ENCODE results near the gene EPHA8. TPM values are rescaled to one million over a fixed set of nuclear protein-coding genes. Genes with fewer than 3 reads are reported as not detected.

Gene EPHA8
- total RNA-seq, 2 donors from 2014 or later: not detected

DNA sequence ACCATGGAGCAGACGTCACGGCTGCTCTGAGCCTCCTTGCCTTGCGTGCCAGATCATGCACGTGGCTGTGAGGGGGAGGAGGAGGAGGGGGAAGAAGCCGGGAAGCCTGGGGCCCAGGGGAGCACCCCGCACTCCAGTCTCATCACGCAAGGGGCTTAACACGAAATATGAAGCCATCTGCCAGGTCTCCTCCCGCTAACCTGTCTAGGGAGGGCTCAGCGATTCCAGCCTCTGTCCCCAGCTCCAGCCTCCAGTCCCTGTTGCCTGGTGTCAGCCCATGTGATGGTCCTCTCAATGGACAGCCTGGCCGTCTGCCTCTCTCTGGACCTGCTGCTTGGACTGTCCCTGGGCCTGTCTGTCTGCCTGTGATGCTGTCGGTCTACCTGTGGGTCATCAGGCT lies 50.7 kb downstream of the EPHA8 start:
- H3K27me3 ChIP-seq: no peaks in the 10 kb centered on the region
- no peak for DNase-seq (ENCODE audit: low spot score)
- H3K4me3 ChIP-seq: no peak overlapping the region
- no peak overlapping the region for H3K27ac ChIP-seq
- no peaks in the 10 kb centered on the region for H3K36me3 ChIP-seq
- TF ChIP-seq, protein P1, sequence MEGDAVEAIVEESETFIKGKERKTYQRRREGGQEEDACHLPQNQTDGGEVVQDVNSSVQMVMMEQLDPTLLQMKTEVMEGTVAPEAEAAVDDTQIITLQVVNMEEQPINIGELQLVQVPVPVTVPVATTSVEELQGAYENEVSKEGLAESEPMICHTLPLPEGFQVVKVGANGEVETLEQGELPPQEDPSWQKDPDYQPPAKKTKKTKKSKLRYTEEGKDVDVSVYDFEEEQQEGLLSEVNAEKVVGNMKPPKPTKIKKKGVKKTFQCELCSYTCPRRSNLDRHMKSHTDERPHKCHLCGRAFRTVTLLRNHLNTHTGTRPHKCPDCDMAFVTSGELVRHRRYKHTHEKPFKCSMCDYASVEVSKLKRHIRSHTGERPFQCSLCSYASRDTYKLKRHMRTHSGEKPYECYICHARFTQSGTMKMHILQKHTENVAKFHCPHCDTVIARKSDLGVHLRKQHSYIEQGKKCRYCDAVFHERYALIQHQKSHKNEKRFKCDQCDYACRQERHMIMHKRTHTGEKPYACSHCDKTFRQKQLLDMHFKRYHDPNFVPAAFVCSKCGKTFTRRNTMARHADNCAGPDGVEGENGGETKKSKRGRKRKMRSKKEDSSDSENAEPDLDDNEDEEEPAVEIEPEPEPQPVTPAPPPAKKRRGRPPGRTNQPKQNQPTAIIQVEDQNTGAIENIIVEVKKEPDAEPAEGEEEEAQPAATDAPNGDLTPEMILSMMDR (IDR thresholded peaks at IDR 0.05): no peak
- no peaks in the 10 kb centered on the region for H3K4me1 ChIP-seq
- H3K9me3 ChIP-seq: no peaks in the 10 kb centered on the region

DNA sequence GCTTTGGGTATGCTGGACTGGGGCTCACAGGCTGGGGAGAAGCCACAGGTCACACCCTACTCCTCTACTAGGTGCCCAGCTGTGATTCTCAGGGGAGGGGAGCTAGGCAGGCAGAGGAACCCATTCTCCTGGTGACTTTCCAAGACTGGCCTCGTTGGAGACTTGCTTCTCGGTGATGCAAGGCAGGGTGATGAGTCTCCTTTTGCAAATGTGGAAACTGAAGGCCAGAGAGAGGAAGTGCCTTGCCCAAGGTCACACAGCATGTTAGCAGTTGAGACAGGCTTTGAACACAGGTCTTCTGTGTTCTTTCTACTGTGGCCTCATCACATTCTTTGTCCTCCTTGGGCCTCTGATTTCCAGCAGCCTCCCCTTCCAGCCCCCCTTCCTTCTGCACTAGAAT lies 52.6 kb downstream of the EPHA8 start:
- Histone ChIP-seq H3K27me3 (peaks cover 0 to 7% of the 10 kb centered on the region in 2 donors), H3K9me3 (no peaks in the 10 kb centered on the region), H3K4me1 (no peaks in the 10 kb centered on the region), H3K36me3 (no peaks in the 10 kb centered on the region), H3K27ac (no peak overlapping the region), H3K4me3 (no peak overlapping the region)
- DNase-seq (ENCODE audit: low spot score): no peak
- TF ChIP-seq, protein P1 (IDR thresholded peaks at IDR 0.05): no peak

DNA sequence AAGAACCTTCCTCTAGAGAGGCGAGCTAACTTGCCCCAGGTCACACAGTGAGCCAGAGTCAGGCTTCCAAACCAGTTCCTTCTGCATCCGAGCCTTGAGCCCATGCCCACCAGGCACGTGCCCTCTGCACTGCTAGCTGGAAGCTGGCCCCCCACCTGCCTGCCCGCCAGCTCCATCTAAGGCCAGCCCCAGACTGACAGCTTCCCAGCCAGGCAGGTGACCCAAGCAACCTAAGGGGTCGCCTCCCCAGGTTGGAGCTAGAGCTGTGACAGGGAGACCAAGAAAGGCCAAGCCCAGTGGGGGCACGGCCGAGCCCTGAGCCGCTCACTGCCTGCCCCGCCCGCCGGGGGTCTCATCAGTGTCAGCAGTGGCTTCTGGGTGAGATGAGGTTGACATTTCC lies 53.3 kb downstream of the EPHA8 start:
- Histone ChIP-seq H3K36me3 (no peaks in the 10 kb centered on the region), H3K27me3 (peaks cover 0 to 7% of the 10 kb centered on the region in 2 donors), H3K9me3 (no peaks in the 10 kb centered on the region), H3K27ac (no peak overlapping the region), H3K4me3 (no peak overlapping the region), H3K4me1 (no peaks in the 10 kb centered on the region)
- no peak for DNase-seq (ENCODE audit: low spot score)
- TF ChIP-seq, protein P1 (IDR thresholded peaks at IDR 0.05): no peak

DNA sequence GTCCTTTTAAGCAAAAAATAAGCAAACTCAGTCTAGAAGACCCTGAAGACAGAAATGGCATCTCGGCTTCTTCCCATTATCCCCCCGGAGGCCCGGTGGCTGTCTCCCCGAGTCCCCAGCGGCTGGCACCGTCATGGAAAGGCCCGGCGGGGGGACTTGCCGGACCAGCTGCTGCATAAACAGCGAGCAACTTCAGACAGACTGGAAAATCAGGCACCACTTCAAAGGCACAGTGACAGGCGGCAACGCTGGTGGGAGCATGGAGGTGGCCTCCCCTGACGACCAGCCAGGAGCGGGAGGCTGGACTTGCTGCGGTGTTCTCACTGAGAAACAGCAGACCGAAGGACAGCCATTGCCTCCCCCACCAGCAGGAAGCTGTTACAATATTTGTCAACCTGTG lies 54.8 kb downstream of the EPHA8 start:
- no peaks in the 10 kb centered on the region for H3K4me1 ChIP-seq
- peaks cover 0 to 7% of the 10 kb centered on the region in 2 donors for H3K27me3 ChIP-seq
- TF ChIP-seq, protein P1 (IDR thresholded peaks at IDR 0.05): no peak
- no peaks in the 10 kb centered on the region for H3K36me3 ChIP-seq
- DNase-seq (ENCODE audit: low spot score): no peak
- no peak overlapping the region for H3K4me3 ChIP-seq
- H3K9me3 ChIP-seq: no peaks in the 10 kb centered on the region
- no peak overlapping the region for H3K27ac ChIP-seq

DNA sequence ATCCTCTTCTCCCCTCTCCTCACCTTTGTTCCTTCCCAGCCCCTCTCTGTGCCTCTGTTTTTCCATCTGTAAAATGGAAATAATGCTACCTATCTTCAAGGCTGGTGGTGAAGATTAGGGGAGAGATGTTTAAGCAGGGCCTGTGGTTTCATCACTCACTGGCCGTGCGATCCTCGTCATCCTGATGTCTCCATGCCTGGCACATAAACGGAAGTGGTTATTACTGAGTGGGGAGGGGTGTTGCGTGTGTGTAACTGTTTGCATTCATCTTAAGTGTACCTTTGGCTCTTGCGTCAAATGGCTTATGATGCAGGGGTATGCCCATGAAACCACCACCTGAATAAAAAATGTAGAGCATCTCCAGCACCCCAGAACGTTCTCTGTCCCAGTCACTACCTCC lies 56.0 kb downstream of the EPHA8 start:
- H3K36me3 ChIP-seq: no peaks in the 10 kb centered on the region
- H3K4me1 ChIP-seq: no peaks in the 10 kb centered on the region
- no peak overlapping the region for H3K4me3 ChIP-seq
- no peaks in the 10 kb centered on the region for H3K9me3 ChIP-seq
- no peak overlapping the region for H3K27ac ChIP-seq
- TF ChIP-seq, protein P1 (IDR thresholded peaks at IDR 0.05): no peak
- no peak for DNase-seq (ENCODE audit: low spot score)
- H3K27me3 ChIP-seq: peaks cover 0 to 7% of the 10 kb centered on the region in 2 donors

DNA sequence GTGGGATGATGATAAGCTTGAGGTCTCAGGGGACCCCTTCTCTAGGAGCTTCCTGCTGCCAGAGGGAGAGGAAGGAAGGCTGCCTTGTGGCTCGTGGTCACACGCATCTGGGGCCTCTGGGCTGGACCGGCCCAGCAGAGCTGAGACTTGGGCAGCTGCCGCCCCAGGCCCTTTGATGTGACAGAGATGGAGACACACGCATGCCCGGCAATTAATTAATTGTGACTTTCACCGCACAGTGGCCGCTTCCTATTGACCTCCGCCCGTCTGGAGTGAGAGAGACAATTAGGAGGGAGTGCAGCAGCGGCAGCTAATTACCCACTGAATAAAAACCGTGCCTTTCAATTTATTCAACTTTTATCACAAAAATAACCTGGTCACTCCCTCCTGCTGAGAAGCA lies 56.5 kb downstream of the EPHA8 start:
- Histone ChIP-seq H3K27ac (no peak overlapping the region), H3K4me3 (no peak overlapping the region), H3K9me3 (no peaks in the 10 kb centered on the region), H3K36me3 (no peaks in the 10 kb centered on the region), H3K4me1 (no peaks in the 10 kb centered on the region), H3K27me3 (peaks cover 0 to 7% of the 10 kb centered on the region in 2 donors)
- DNase-seq (ENCODE audit: low spot score): no peak
- TF ChIP-seq, protein P1 (IDR thresholded peaks at IDR 0.05): no peak

Data from right atrium auricular region (tissue), 2 donors.